ENCODE data around the gene FAM20C.
"Not testable (repeated sequence)": the region's sequence is repeated elsewhere in the genome, so short reads cannot be mapped to it uniquely, and the experiment has no call there.

The FAM20C gene

GRCh38 chr7:297141-297540 lies 104.8 kb downstream of the FAM20C start:
- DNase-seq = not testable (repeated sequence)

GRCh38 chr7:297611-298374 lies 105.4 kb downstream of the FAM20C start:
- no peak for DNase-seq

DNA sequence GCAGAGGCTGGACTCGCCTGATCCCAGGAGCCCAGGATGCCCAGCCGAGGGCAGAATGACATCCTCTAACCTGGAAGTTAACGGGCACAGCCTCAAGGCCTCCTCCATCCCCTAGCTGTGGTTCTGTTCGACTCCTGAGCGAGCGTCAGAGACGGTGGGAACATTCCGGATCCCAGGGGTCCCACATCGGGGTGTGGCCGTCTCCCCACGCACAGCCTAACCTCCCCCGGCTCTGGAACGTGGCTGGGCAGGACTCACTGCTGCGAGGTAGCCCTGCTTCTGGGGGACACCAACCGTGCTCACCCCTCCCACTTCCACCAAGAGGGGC lies 106.0 kb downstream of the FAM20C start:
- no peak for DNase-seq

DNA sequence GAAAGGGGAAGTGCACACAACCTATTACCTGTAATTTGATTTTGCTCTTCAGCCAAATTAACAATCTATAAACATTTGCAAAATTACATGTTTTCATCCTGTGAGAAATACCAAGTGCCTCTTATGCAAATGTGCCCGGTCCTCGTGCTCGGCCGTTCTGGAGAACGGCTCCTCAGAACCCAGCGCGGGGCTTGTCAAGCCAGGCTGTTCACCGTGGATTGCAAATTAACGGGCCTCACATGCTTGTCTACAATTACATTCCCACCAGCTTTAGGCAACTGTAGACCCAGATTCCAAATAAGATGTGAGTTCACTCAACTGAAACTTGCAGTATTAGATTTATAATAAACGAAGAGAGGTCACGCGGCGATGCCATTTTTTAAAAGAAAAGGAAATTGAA lies 106.4 kb downstream of the FAM20C start:
- DNase-seq = no peak

DNA sequence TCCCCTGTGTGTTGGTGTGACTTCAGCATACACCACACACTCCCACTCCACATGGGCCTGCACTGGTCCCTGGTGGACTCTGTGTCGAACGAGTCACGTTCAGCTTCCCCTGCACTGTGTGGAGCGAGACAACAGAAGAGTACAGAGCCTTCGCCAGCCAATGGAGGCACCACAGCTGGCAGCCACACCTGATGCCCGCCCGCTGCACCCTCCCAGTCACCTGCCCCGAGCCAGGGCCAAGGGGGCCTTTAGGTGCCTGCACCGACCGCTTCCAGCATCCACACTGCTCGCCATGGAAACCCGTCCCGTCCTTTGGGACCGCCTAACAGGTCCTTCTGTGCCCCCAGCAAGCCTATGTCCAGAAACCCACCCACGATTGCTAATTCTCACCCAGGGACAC lies 106.8 kb downstream of the FAM20C start:
- no peak for DNase-seq

GRCh38 chr7:299628-300027 lies 107.3 kb downstream of the FAM20C start:
- DNase-seq = no peak

GRCh38 chr7:300048-300447 lies 107.7 kb downstream of the FAM20C start:
- DNase-seq = no peak

DNA sequence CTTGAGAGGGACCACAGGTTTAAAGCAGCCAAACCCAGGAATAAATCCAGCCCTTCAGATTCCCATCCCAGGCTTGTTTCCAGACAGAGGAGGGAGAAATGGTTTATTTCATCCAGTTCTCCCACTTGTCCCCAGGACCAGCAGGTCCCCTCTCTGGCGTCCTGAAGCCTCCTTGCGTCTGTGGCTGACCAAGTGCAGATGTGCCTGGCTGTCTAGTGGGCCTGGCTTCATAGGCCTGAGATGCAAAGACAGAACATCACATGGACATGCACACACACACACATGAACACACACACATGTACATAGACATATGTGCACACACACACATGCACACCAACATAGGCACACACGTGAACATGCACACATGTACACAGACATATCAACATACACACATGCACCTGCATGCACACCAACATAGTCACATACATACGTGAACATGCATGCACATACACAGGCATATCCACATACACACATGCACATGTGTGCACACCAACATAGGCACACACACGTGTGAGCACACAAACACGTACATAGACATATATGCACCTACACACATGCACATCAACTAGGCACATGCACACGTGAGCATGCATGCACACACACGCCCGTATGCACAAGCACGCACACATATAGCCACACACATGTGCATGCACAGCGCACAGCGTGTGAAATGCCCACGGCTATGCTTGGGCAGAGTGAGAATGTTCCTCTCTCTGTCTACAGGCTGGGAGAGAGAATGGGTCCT lies 108.3 kb downstream of the FAM20C start:
- DNase-seq = no peak

- DNase-seq = no peak
Observed at GRCh38 chr7:301291-302053, 109.1 kb downstream of the FAM20C start.

GRCh38 chr7:302054-302992 lies 110.0 kb downstream of the FAM20C start:
- no peak for DNase-seq

- DNase-seq = no peak
Observed at GRCh38 chr7:303425-303824, 111.1 kb downstream of the FAM20C start.

GRCh38 chr7:303884-304573 lies 111.7 kb downstream of the FAM20C start:
- DNase-seq = no peak

DNA sequence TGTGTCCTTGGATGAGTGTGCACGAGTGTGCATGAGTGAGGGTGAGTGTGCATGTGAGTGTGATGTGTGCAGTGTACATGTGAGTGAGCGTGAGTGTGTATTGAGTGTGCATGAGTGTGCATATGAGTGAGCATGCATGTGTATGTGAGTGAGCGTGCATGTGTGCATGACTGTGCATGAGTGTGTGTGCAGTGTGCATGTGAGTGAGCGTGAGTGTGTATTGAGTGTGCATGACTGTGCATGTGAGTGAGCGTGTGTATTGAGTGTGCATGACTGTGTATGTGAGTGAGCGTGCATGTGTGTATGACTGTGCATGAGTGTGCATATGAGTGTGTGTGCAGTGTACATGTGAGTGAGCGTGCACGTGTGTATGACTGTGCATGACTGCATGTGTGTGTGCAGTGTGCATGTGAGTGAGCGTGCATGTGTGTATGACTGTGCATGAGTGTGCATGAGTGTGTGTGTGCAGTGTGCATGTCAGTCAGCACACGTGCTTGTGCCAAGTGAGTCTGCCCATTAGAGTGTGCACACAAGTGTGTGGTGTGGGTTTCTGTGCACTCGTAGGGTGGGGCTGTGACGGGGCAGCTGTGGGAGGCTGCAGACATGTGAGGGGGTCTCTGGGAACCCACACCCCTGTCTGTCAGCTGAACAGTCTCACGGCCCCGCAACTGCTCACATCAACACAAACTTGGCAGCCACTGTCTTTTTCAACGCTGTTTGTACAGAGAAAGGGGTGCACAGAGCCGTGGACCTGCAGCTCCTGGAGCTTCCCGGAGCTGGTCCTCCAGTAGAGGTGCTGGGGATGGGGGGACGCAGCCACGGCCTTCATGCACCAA lies 112.4 kb downstream of the FAM20C start:
- no peak for DNase-seq

DNA sequence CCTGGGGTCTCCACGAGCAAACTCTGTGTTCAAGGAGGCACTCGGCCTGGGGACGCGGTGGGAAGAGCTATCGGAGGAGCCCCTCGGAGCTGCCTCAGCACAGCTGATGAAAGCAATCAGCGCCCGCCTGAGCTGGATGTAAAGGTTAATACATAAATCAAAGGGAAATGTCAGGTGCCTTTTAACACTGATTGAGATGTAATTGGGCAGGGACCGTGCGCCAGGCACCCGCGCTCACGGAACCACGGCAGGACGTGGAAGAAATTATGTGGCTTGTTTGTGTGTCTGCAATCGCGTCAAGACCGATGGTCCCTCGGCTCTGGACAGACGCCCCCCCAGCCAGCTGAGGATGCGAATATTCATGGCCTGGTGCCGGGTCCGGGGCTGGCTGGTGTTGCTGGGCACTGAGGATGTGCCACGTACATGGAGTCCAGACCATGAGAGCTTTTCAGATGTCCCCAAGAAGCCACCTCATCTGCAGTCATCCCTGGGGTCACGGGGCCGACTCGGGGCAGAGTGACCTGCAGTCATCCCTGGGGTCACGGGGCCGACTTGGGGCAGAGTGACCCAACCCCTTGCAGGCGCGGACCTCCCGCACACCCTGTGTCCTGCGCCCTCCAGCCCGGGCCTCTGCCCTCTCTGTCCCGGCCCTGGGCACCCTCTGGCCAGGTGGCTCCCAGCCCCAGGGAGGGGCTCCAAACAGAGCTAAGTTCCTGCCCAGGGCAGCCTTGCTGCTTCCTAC lies 113.2 kb downstream of the FAM20C start:
- no peak for DNase-seq

- no peak for DNase-seq
Observed at GRCh38 chr7:307970-308369, 115.6 kb downstream of the FAM20C start.

DNA sequence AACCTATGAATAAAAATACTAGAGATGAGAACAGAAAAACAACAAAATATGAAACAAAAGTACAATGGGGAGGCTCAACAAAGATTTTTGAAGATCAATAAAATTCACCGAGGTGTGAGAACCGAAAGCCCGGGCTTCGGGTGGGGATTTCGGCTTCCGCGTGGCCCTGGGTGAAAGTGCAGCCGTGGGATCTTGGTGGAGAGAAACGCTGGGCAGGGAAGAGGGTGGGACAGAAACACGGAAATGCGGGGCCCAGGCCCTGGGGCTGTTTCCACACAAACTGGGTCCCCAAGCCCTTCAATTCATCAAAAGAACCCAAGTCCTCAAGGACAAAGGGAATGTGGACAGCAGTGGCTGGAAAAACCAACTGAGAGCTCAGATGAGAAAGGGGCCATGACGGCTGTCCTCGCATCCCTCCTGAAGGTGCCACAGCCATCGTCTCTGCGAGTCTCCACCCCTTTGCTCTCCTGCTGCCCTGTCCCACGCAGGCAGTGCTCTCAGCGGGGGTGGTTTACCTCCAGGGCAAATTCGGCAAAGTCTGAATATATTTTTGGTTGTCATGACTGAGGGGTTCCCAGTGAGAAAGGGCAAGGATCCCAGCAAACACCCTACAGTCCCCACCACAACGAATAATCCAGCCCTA lies 117.3 kb downstream of the FAM20C start:
- no peak for DNase-seq

All from activated CD4-positive, alpha-beta T cell treated with anti-CD3 and anti-CD28 coated beads, Interleukin-10, Interleukin-2, amounts not matched to agents 100 ng/mL and 50 ng/mL, durations not matched to agents 16 hours and 8 hours (primary cell).